Measurements from ENCODE around the gene LHPP. TPM values are rescaled to one million over a fixed set of nuclear protein-coding genes. Genes with fewer than 3 reads are reported as not detected.

Gene LHPP
- total and polyA plus RNA-seq, 10 of the 15 experiments (the other 5 are each of a cell fraction or from before 2014, with no cell fraction given) = 0.79 to 9.8 (median 6.7) TPM

- peak; percentile 56; the same call in 1 of the 2 replicates for TF ChIP-seq PKNOX1 (IDR thresholded peaks at IDR 0.05)
- peak; percentile 33; the same call in 1 of the 2 replicates for TF ChIP-seq IKZF1 (conservative IDR thresholded peaks at IDR 0.05)
These were observed 78.5 kb downstream of the LHPP start (continued) for GRCh38 chr10:124539935-124540641.

DNA sequence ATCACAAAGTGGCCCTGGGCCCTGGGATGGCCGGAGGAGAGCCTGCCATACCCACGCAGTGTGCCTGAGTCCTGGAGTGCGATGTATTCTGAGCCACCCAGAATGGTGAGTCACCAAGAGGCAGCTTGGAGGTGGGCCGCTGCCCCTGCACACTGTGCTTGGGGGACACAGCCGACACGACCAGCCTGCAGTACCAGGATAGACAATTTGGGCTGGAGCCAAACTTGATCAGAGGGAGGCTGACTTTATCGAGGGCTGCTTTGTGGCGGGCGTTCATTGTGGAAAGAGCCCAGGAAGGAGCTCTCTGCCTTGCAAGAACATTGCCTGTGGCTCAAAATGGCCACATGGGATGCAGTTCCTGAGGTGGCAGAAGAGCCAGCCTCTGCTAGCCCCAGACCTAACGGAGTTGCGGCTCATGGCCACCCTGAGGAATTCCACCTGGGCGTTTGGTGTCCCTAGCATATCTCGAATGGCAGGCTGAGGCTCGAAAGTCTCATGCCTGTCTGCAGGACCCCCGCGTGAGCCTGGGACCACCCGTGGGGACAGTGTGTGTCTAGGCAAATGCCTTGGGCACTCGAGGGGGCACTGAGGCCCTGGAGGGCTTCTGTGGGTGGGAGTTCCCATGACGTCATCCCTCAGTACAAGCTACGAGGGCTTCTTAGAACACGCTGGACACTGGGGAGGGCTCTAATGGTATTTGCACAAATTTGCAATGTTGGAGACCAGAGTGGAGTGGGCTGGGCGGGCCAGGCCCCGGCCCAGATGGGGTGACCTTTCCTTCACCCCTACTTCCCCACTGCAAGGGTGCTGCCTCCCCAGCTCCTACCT is 79.7 kb downstream of the LHPP start:
- Histone ChIP-seq H3K79me2 (ENCODE audit: control insufficient read depth, insufficient read depth, low read length) (no peaks in the 10 kb centered on the region), H3K9ac (ENCODE audit: control insufficient read depth, insufficient read depth, low read length) (no peak overlapping the region), H4K20me1 (ENCODE audit: control insufficient read depth, insufficient read depth) (no peaks in the 10 kb centered on the region), H3K4me1 (ENCODE audit: control insufficient read depth, insufficient read depth, low read length) (peaks cover 3% of the 10 kb centered on the region; the same call in 1 of the 2 replicates), H3K9me3 (replicated peaks; ENCODE audit: control insufficient read depth, insufficient read depth, low read length) (no peaks in the 10 kb centered on the region), H3K27ac (ENCODE audit: control insufficient read depth, insufficient read depth) (no peak overlapping the region), H3K4me2 (ENCODE audit: control insufficient read depth, insufficient read depth) (no peak overlapping the region), H3K36me3 (ENCODE audit: control insufficient read depth in 2 of 2, insufficient read depth in 2 of 2, low read length in 1 of 2) (no peaks in the 10 kb centered on the region), H3K27me3 (replicated peaks in 1 of 2; ENCODE audit: control insufficient read depth in 2 of 2, insufficient read depth in 2 of 2, low read length in 1 of 2) (no peaks in the 10 kb centered on the region; a peak in 1 of 4 replicates), H2AFZ (ENCODE audit: control insufficient read depth, low read depth, low read length) (no peak overlapping the region), H3K4me3 (no peak overlapping the region)
- ChIA-PET CTCF (interaction anchor here (0.8 to 15.4 kb wide), 11 partner anchors 24 to 318 kb away, joined by 3 to 149 read pairs (median 6); partner anchors contain the start of gene FAM53B), RAD21 (ENCODE audit: unreplicated experiment) (interaction anchor here (0.7 to 6.1 kb wide), 9 partner anchors 7 to 286 kb away, joined by 3 to 67 read pairs (median 4); no protein-coding TSS in a partner anchor), SMC1A (ENCODE audit: uncharacterized antibody, unreplicated experiment) (interaction anchor here (0.7 to 8.8 kb wide), 9 partner anchors 25 to 285 kb away, joined by 3 to 67 read pairs (median 5); partner anchors contain the start of gene ABRAXAS2), POLR2A (interaction anchor here (0.9 to 1.4 kb wide), 2 partner anchors 200 to 201 kb away, joined by 3 read pairs; no protein-coding TSS in a partner anchor)
- intact Hi-C loops (cut with micrococcal nuclease; ENCODE audit: unreplicated experiment) = no loop called here
- WGBS (ENCODE audit: insufficient coverage, insufficient replicate concordance, low lambda C conversion rate, missing lambda C conversion rate) = 60% methylated on average over 23 of the region's 23 CpGs
- TF ChIP-seq ATF7 (IDR thresholded peaks at IDR 0.05; ENCODE audit: low read depth) (peak; percentile 57), IRF4 (IDR thresholded peaks at IDR 0.05; ENCODE audit: low read depth, low read length) (no peak)
- ATAC-seq (no peak), FAIRE-seq (no peak), DNase-seq (ENCODE audit: low read depth, low spot score) (no peak)
- in situ Hi-C loops (cut with MboI) = no loop called here
- no TSS peak for BruUV-seq (replicated peaks)
